GM18907 (cell line): ENCODE results near the gene FBXO5.
A peak's percentile ranks its signal among the peaks of the same experiment; 100 is the strongest.
"Not testable (repeated sequence)": the region's sequence is repeated elsewhere in the genome, so short reads cannot be mapped to it uniquely, and the experiment has no call there.

Experiments
- ATAC-seq: cut with Tn5 transposase; IDR thresholded peaks from one replicate; pipeline ENCODE4 v1.9.1; 2021; ENCODE audit warnings: mild to moderate bottlenecking, moderate library complexity; ENCODE audit not compliant: unreplicated experiment

Gene FBXO5, protein sequence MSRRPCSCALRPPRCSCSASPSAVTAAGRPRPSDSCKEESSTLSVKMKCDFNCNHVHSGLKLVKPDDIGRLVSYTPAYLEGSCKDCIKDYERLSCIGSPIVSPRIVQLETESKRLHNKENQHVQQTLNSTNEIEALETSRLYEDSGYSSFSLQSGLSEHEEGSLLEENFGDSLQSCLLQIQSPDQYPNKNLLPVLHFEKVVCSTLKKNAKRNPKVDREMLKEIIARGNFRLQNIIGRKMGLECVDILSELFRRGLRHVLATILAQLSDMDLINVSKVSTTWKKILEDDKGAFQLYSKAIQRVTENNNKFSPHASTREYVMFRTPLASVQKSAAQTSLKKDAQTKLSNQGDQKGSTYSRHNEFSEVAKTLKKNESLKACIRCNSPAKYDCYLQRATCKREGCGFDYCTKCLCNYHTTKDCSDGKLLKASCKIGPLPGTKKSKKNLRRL

DNA sequence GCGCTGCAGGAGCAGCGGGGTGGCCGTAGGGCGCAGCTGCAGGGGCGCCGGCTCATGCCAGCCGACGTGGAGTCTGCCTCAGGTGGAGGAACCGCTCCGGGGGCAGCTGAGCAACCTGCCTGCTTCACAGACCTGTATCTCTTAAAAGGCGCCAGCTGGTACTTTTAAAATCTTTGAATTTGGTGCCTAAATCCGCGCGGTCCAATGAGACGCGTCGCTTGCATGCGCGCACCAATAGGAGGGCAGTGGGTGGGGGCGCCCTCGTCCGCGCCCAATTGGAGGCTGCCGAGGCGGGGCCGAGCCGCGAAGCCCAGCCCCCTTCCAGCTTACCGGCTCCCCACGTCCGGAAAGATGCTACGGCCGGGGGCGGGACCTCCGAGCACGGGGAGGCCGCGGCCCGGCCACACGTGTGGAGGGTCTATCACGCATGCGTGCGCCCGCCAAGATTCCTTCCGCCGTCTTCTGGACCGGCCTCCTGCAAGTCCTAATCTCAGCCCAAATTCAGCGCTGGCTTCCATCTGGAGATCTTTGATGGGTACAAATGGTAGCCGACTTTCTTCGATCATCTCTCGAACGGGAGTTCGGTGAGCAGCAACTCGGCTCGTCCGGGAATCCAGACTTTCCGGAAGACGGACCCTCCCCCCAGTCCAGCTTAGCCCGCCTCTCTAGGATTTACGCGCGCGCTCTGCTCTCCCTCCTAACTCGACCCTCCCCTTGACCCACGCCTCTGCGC is at the start of gene FBXO5:
Gene FBXO5, minus strand, starts transcription at position 138 of the 733 bp plus-strand sequence. Its CDS starts 82 bp downstream, at position 56.
- ATAC-seq = peak; percentile 87

DNA sequence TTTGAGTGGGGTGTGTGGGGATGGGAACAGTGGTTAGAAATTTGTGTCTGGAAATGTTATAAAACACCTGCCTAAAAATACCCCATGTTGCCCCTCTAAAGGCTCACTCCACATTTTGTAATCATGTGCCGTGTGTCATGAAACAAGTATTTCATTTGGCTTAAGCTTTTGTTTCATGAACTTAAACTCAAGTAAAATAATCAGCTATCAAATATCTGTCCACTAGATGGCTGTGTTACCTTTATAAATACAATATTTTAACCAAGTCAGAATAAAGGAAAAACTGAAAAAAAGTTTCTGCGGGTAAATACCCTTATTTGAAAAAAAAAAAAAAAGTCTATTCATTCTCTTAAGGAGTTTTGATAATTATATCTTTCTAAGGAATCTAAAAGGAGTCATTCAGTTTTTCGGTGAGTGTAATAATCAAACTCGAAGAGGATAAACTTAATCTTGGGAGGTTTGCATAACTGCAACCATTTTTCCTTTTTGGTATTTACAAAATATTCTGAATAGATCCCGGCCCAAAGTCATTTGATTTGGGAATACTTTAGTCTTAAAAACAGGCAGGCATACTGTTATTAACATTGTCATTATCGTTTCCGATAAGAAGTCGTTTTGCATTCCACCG is 49.5 kb upstream of the FBXO5 start:
- no peak for ATAC-seq

DNA sequence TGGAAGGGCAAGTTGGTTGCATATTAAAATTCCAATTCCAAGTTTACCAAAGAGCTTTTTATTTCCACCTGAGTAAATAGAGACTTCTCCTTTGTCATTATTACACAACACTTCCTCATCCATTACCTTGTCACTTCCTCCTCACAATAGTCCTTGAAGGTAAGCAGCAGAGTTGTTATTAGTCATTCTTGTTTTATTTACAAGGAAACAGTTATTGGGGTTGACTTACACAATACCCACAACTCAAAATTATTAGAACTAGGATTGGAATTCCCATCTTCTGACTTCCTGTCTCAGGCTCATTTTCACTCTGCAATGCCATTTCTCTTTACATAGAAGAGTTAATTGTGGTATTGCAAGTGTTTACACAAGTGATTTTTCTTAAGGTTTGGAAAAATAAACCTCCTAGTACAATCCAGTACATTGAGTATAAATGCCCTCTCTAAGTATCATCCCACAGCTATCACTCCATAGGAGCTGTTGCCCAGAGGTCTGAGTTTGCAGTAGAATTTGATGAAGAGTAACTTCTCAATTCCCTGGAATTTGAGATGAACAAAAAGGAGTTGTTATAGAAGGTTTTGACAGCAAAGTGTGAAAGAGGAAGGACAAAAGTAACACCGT is 48.6 kb upstream of the FBXO5 start:
- ATAC-seq = no peak

DNA sequence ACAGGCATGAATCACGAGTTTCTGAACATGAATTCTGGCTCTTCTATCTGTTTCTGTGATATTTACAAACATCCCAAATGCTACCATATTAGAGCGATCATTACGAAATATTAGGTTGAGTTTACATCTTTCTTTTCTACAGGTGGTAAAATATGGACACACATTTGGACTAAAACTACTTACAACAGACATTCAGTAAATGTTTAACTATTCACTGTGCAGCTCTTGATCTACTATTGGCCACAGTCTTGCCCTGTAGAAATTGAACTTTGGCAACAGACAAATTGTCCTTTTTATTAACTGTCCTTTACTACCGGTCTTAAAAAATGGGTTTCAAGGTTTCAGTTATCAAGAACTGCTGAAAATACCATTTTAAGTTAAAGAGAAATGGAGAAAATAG is 46.1 kb upstream of the FBXO5 start:
- no peak for ATAC-seq

DNA sequence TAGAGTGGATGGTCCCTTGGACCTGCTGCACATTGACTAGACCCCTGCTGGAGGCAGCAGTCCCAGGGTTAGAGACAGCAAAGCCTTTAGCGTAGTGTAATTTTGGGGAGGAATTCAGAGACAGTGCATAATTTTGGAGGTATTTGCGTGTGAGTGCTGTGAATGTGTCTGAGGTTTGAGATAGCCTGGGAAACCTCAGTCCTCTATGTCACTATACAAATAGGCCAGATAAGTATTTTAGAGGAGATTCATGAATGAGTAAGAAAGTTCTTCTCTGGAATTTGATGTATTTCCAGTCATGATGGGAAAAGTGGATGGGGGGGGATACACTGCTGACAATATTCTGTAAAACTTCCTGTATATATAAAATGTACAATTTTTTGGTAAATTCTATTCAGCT is 45.4 kb upstream of the FBXO5 start:
- ATAC-seq = no peak

DNA sequence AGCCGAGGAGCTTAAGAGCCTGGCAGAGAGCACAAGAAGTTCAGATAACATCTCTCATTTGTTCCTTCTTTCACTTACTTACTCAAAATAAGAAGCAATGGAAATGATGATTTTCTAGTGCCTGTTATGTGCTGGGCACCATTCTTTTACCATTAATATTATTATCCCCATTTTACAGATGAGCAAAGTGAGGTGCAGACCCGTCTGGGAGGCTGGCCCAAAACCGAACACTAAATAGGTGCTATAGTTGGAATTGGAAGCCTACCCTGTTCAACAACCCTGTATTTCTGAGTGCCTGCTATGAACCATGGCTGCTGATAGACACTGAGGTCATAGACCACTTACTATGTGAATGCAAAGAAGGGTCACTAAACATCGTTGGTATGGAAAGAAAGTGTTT is 44.6 kb upstream of the FBXO5 start:
- no peak for ATAC-seq

DNA sequence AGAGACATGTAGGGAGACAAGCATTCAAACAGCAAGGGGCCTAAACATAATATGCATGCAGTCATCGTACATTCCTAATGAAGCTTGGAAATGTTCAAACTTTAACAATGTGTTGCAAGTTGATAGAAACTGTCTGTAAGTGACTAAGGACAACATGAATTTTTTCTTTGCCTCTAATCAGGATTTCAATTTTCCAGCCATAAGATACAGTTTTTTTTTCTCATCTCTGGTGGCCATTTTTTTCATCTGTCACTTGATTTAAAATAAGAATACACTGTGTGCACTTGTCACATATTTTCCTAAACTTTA is 41.8 kb upstream of the FBXO5 start:
- ATAC-seq = no peak

DNA sequence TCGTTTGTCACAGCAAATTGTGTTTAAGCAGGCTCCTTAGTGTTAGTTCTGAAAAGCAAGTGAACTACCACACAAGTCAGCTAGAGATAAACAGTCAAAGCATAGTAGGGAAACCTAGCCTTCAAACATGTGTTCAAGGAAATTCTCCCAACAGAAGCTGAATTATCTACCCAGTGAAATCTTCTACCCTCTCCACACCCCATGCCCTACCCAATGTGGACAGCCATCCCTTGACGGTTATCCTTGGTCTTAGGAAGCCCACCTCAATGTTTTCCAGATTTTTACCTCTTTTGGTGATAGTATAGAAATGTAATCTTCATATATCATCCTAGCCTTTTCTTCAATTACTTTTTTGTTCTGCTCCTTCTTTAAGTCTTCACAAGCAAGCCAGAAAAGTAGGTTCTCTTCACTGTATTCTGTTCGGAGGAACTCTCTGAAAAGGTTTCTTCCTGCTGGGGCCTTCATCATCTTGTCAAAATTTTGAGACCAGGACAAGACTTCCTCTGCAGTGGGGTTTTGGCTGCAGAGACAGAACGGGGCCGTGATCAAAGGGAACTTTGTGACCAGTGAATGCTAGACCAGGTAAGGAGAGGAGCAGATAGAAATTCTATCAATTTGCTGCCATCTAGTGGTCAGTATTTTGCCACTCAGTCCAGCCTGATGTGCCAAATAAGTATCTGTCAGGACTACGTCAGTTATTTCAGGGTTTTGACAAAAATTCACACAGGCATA is 41.3 kb upstream of the FBXO5 start:
- peak; percentile 99 for ATAC-seq

DNA sequence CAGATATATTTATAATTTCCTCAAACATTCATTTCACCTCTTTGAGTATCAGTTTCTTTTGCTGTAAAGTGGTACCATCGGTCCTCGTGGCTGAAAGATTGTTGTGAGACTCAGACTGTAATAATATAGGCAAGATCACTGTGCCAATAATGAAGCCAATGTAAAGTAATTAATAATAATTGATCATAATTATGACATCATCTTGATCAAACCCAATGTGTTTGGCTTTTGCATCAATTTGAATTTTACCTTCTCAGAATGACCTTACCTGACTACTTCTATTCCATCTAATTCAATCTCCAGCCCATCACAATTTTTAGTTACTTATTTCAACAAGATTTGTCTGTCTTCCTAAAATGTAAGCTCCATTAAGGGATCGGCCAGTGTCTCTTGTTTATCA is 35.5 kb upstream of the FBXO5 start:
- no peak for ATAC-seq

DNA sequence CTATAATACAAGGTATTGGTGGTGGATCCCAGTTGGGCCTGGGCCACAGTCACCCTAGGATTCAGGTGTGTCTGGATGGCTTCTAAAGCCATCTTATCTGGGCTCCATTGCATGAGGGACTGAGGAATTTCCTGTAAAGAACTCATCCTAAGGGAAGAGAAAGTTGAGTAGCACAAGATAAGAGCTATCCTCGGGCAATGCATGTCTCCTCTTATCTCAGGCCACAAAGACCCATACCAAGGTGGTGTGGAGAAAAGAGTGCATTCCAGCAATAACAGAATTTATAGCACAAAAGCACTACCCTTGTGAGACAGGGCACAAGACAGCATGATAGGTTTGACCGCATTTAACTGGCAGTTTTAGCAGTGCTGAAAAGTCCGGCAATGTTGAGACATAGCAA is 34.0 kb upstream of the FBXO5 start:
- ATAC-seq = no peak

DNA sequence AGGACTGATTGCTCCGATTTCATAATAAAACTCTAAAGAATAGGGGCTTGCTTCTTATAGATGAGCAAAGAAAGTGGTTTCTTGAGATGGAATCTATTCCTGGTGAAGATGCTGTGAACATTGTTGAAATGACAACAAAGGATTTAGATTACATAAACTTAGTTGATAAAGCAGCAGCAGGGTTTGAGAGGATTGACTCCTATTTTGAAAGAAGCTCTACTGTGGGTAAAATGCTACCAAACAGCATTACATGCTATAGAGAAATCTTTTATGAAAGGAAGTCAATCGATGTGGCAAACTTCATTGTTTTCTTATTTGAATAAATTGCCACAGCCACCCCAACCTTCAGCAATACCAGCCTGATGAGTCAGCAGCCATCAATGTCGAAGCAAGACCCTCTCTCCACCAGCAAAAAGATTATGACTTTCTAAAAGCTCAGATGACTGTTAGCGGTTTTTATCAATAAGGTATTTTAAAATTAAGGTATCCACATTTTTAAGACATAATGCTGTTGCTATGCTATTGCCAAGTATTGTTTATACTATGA is 32.3 kb upstream of the FBXO5 start:
- ATAC-seq = no peak

DNA sequence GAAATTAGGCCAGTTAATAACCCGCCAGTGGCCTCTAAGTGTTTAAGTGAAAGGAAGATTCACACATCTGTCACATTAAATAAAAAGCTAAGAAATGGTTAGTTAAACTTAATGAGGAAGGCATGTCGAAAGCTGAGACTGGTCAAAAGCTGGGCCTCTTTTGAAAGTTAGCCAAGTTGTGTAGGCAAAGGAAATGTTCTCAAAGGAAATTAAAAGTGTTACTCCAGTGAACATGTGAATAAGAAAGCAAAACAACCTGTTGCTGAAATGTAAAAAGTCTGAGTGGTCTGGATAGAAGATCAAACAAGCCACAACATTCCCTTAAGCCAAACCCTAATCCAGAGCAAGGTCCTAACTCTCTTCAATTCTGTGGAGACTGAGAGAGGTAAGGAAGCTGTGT is 30.6 kb upstream of the FBXO5 start:
- no peak for ATAC-seq

DNA sequence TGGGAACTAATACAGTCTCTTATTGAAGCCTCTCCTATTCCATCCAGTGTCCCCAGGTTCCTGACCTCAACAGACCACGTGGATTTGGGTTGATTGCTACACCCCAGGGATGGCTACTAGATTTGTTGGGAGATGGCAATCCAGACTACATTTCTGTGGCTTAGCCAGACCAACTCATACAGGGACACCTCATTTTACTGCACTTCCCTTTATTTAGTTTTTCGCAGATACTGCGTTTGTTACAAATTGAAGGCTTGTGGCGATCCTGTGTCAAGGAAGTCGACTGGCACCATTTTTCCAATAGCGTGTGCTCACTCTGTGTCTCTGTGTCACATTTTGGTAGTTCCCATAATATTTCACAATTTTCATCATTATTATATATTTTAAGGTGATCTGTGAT is 30.0 kb upstream of the FBXO5 start:
- no peak for ATAC-seq

DNA sequence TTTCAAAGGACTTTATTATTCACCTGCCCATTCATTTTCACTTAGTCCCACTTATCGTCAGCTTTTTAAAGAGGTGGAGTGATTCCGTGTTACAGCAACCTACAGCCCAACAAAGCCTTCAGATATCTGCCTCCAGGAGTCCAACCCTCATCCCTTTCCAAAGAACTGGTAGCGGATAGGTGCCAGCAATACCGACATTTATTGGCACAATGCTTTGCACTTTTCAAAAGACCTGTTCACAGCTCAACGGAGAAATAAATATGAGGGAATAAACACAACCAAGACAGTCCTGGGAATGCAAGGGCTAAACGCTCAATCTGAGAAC is 20.5 kb upstream of the FBXO5 start:
- peak; percentile 6 for ATAC-seq

DNA sequence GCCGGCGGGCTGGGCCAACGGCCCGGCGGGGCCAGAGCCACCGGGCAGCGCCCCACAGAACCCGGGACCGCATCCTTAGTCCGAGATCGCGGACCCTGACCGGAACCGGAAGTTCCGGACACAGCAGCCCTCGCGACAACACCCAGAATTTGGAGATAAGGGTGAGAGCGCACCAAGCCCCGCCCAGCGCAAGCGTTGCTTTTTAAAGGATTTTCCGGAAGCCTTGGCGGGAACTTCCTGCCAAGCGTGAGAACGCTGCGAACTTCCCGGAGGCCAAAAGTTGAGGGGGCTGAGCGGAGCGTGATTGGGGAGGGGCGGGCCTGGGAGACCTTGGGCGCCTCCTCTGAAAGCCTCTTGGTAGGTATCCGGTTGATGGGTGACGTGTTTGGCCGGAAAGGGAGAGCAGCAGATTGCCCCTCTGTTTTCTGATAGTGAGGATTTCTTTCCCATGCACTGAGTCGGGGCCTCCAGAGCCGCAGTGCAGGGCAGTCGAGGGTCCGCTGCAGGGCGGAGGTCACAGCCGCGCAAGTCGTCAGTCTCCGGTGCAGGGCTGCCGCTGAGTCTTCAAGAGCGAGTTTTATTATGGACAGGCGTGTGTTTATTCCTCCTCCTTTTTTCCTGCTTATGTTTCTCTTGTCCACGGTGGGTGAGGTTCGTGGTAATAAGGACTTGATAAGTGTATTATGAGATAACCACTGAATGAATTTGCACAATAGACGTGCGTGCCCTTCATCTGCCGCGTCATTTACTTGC is 19.9 kb upstream of the FBXO5 start, which contains the start of gene MTRF1L:
Gene MTRF1L, minus strand, starts transcription at position 97 of the 753 bp plus-strand sequence. Its CDS starts 24 bp downstream, at position 73.
- ATAC-seq = peak; percentile 96

DNA sequence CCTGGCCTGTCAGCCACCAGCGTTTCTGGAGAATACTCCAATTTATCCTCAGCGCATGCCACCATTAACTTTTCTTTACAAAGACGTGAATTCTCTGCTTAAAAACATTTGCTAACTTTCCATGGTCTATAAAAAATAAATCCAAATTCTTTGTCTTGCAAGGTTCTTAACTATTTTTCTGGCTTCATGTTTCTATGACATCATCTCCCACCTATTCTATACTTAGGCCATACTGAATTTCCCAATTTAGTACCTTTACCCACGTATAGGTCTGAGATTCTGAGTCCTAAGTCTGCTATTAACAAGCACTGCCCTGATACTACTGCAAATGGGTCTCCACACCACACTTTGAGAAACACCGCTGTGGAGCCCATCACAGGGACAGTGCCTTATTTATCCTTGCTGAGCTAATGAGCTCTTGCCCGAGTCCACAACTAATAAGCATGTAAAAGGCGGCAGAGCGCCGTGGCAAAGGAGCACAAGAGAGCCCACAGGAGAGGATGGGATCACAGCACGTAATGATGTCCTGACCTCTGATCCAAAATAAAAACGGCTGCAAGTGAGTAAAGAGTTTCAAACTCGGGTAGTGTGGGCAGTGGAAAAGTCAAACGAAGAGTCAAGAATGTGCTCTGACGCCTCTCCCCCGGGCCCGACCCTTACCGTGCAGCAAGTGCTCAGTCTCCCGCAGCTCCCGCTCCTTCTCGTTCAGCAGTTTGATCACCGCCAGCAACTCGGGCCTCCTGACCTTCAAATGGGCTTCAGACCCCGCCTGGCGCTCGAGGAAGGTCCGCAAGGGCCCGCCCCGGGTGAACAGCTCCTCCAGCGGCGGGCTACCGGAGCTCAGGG is 19.1 kb upstream of the FBXO5 start:
- ATAC-seq = peak; percentile 34

DNA sequence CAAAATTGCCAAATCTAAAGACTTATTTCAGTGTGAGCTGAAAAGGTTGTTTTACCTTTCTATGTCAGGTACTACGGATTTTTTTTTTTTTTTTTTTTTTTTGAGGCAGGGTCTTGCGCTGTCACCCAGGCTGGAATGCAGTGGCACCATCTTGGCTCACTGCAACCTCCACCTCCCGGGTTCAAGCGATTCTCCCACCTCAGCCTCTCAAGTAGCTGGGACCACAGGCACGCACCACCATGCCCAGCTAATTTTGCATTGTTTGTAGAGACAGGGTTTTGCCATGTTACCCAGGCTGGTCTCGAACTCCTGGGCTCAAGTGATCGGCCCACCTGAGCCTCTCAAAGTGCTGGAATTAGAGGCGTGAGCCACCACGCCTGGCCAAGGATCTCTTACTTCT is 17.9 kb upstream of the FBXO5 start:
- ATAC-seq = not testable (repeated sequence)

DNA sequence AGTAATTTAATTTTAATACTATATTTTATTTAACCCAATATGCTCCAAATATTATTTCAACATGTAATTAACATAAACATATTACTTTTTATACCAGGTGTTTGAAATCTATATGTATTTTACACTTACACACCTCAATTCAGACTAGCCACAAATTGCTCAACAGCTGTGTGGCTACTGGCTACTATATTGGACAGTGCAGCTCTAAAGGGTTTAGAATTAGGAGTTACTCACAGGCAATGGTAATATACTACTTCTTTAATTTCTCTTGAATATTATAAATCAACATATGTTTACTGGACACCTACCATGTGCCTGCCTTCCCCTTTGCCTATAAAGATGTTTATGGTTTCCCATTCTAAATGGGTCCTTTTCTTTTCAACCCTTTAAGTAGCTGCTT is 17.4 kb upstream of the FBXO5 start:
- ATAC-seq = no peak

DNA sequence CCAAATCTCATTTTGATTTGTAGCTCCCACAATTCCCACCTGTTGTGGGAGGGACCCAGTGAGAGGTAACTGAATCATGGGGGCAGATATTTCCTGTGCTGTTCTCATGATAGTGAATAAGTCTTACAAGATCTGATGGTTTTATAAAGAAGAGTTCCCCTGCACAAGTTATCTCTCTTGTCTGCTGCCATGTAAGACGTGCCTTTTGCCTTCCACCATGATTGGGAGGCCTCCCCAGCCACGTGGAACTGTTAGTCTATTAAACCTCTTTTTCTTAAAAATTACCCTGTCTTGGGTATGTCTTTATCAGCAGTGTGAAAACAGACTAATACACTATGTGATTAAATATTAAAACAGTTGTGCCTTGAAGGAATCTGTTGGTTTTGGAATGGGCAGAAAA is 16.7 kb upstream of the FBXO5 start:
- ATAC-seq = not testable (repeated sequence)
